PC-9 (cell line): ENCODE data around the gene ARNT2. TPM values are rescaled to one million over a fixed set of nuclear protein-coding genes. Genes with fewer than 3 reads are reported as not detected.

Experiments used
- BruUV-seq: library from RNA; stranded (reverse); fragments of 400-500 nt; replicated peaks from 2 replicates; lab custom pipeline; 2021; lab: Mats Ljungman, UMichigan
- CTCF ChIA-PET: fragments of 300-600 bp; sonication (Branson Sonifier 250); formaldehyde crosslinking; loops from one replicate; lab custom pipeline; 2022; ENCODE audit warnings: antibody characterized with exemption; lab: Charles Lee
- POLR2A ChIA-PET: fragments of 300-600 bp; sonication (Branson Sonifier 250); formaldehyde crosslinking; loops from one replicate; lab custom pipeline; 2022; ENCODE audit warnings: antibody characterized with exemption; ENCODE audit not compliant: unreplicated experiment; lab: Charles Lee
- DNase-seq, 2 experiments: peaks; one replicate each; pipeline versions ENCODE4 v3.0.0 to v3.0.0-alpha.2; 2015 to 2022; ENCODE audit warnings: mixed read lengths in 1 of 2
- H2AFZ ChIP-seq: fragments of 200-600 bp; sonication (generic); 2 replicates; pipeline ENCODE4 v1.8.1; 2017; ENCODE audit warnings: antibody characterized with exemption
- H3F3A ChIP-seq: fragments of 200-600 bp; sonication (generic); 2 replicates; pipeline ENCODE4 v1.8.1; 2017; ENCODE audit warnings: antibody characterized with exemption, mild to moderate bottlenecking, low read depth; ENCODE audit not compliant: insufficient read depth
- H3K27ac ChIP-seq: fragments of 200-600 bp; sonication (generic); 2 replicates; pipeline ENCODE4 v1.6.1; 2016; ENCODE audit warnings: mixed run types
- H3K27me3 ChIP-seq: fragments of 200-600 bp; sonication (generic); 2 replicates; pipeline ENCODE4 v1.6.1; 2016; ENCODE audit warnings: low read depth, mixed run types; ENCODE audit not compliant: insufficient read depth
- H3K36me3 ChIP-seq: fragments of 200-600 bp; sonication (generic); 2 replicates; pipeline ENCODE4 v1.6.1; 2016; ENCODE audit warnings: low read depth, mixed run types
- H3K4me1 ChIP-seq: fragments of 200-600 bp; sonication (generic); replicated peaks from 2 replicates; pipeline ENCODE4 v1.6.1; 2016; ENCODE audit warnings: mixed run types; ENCODE audit not compliant: insufficient read depth
- H3K4me2 ChIP-seq: fragments of 200-600 bp; sonication (generic); 2 replicates; pipeline ENCODE4 v1.6.1; 2017; ENCODE audit warnings: mixed run types
- H3K4me3 ChIP-seq: fragments of 200-600 bp; sonication (generic); 2 replicates; pipeline ENCODE4 v1.6.1; 2016; ENCODE audit warnings: mixed run types
- H3K79me2 ChIP-seq: fragments of 200-600 bp; sonication (generic); 2 replicates; pipeline ENCODE4 v1.6.1; 2017; ENCODE audit warnings: low read depth, mixed run types
- H3K9me2 ChIP-seq: fragments of 200-600 bp; sonication (generic); 2 replicates; pipeline ENCODE4 v1.8.1; 2017; ENCODE audit warnings: mild to moderate bottlenecking; ENCODE audit not compliant: insufficient read depth
- H3K9me3 ChIP-seq: fragments of 200-600 bp; sonication (generic); 2 replicates; pipeline ENCODE4 v1.8.1; 2016; ENCODE audit warnings: low read depth; ENCODE audit not compliant: insufficient read depth
- H4K20me1 ChIP-seq: fragments of 200-600 bp; sonication (generic); 2 replicates; pipeline ENCODE4 v1.8.1; 2017; ENCODE audit not compliant: insufficient read depth
- CTCF ChIP-seq: fragments of 200-600 bp; sonication (generic); conservative IDR thresholded peaks from 2 replicates; pipeline ENCODE4 v1.6.1; 2017; ENCODE audit warnings: mixed run types, antibody characterized with exemption, mild to moderate bottlenecking, moderate library complexity
- EZH2 ChIP-seq: fragments of 200-600 bp; sonication (generic); IDR thresholded peaks from 2 replicates; pipeline ENCODE4 v1.8.0; 2017; ENCODE audit warnings: antibody characterized with exemption, low read depth
- intact Hi-C: fragments of 100-400 bp; cut with micrococcal nuclease; formaldehyde crosslinking; loops from one replicate; pipeline ENCODE4 v1.10.0; 2022; ENCODE audit not compliant: unreplicated experiment
- total RNA-seq: library from RNA; stranded (reverse); gene quantifications from 2 replicates; pipeline ENCODE4 v1.2.3, GENCODE V29; 2021

The ARNT2 gene
- total RNA-seq, 1 experiment from 2014 or later: 4.3 TPM

DNA sequence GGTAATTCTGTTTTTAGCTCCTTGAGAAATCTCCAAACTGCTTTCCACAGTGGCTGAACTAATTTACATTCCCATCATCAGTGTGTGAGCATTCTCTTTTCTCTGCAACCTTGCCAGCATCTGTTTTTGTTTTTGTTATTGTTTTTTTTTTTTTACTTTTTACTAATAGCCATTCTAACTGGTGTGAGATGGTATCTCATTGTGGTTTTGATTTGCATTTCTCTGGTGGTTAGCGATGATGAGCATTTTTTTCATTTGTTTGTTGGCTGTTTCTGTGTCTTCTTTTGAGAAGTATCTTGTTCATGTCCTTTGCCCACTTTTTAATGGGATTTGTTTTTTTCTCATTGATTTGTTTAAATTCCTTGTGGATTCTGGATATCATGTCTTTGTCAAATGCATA lies 161.2 kb downstream of the ARNT2 start:
- H2AFZ ChIP-seq: no peak overlapping the region
- TF ChIP-seq CTCF: no peak
- TF ChIP-seq EZH2: no peak
- no peak overlapping the region for H3K4me2 ChIP-seq
- no peaks in the 10 kb centered on the region for H3K9me2 ChIP-seq
- H3K27ac ChIP-seq: no peak overlapping the region
- H3K9me3 ChIP-seq: no peaks in the 10 kb centered on the region
- DNase-seq: no peak
- no peak overlapping the region for H3K4me3 ChIP-seq
- H3K4me1 ChIP-seq: 0 out of 2 replicates have a peak, but pooled peaks cover 4% of the 10 kb centered on the region
- H3K27me3 ChIP-seq: no peaks in the 10 kb centered on the region
- no peaks in the 10 kb centered on the region for H3F3A ChIP-seq
- POLR2A ChIA-PET: no interaction called here
- H4K20me1 ChIP-seq: no peaks in the 10 kb centered on the region
- BruUV-seq: no TSS peak
- H3K79me2 ChIP-seq: no peaks in the 10 kb centered on the region
- intact Hi-C loops: loop anchor here (10.0 kb wide), 1 partner anchor 699 kb away; no protein-coding TSS in a partner anchor
- CTCF ChIA-PET: interaction anchor here (0.7 kb wide), 1 partner anchor 125 kb away, joined by 4 read pairs; no protein-coding TSS in a partner anchor
- H3K36me3 ChIP-seq: no peaks in the 10 kb centered on the region

- no peaks in the 10 kb centered on the region for H3K79me2 ChIP-seq
- BruUV-seq: no TSS peak
- intact Hi-C loops: loop anchor here (10.0 kb wide), 1 partner anchor 699 kb away; no protein-coding TSS in a partner anchor
- 0 out of 2 replicates have a peak, but pooled peaks cover 4% of the 10 kb centered on the region for H3K4me1 ChIP-seq
- H2AFZ ChIP-seq: no peak overlapping the region
- no peak overlapping the region for H3K27ac ChIP-seq
- no peak overlapping the region for H3K4me3 ChIP-seq
- POLR2A ChIA-PET: interaction anchor here (0.8 kb wide), 1 partner anchor 84 kb away, joined by 9 read pairs; no protein-coding TSS in a partner anchor
- no peaks in the 10 kb centered on the region for H3K9me3 ChIP-seq
- no peaks in the 10 kb centered on the region for H3K9me2 ChIP-seq
- H3K27me3 ChIP-seq: no peaks in the 10 kb centered on the region
- H3K4me2 ChIP-seq: no peak overlapping the region
- no peaks in the 10 kb centered on the region for H4K20me1 ChIP-seq
- H3F3A ChIP-seq: no peaks in the 10 kb centered on the region
- TF ChIP-seq CTCF: no peak
- TF ChIP-seq EZH2: no peak
- CTCF ChIA-PET: no interaction called here
- no peaks in the 10 kb centered on the region for H3K36me3 ChIP-seq
- no peak for DNase-seq
Measured at GRCh38 chr15:80565988-80566387, 161.8 kb downstream of the ARNT2 start.

GRCh38 chr15:80567721-80568157 lies 163.6 kb downstream of the ARNT2 start:
- CTCF ChIA-PET: interaction anchor here (0.6 to 2.5 kb wide), 11 partner anchors 11 to 698 kb away, joined by 3 to 22 read pairs (median 4); partner anchors contain the start of gene CEMIP
- H3K9me2 ChIP-seq: no peaks in the 10 kb centered on the region
- peak; percentile 54 to 66 for DNase-seq
- POLR2A ChIA-PET: interaction anchor here (0.6 kb wide), 1 partner anchor 289 kb away, joined by 3 read pairs; no protein-coding TSS in a partner anchor
- no peaks in the 10 kb centered on the region for H3K27me3 ChIP-seq
- H3K4me3 ChIP-seq: no peak overlapping the region
- TF ChIP-seq CTCF (peak; percentile 80), EZH2 (no peak)
- no TSS peak for BruUV-seq
- no peaks in the 10 kb centered on the region for H3F3A ChIP-seq
- no peaks in the 10 kb centered on the region for H3K36me3 ChIP-seq
- H3K4me2 ChIP-seq: no peak overlapping the region
- H3K9me3 ChIP-seq: no peaks in the 10 kb centered on the region
- intact Hi-C loops: loop anchor here (1.0 to 10.0 kb wide), 6 partner anchors 18 to 697 kb away; no protein-coding TSS in a partner anchor
- no peak overlapping the region for H2AFZ ChIP-seq
- no peaks in the 10 kb centered on the region for H3K79me2 ChIP-seq
- H3K4me1 ChIP-seq: 0 out of 2 replicates have a peak, but pooled peaks cover 4% of the 10 kb centered on the region
- H4K20me1 ChIP-seq: no peaks in the 10 kb centered on the region
- H3K27ac ChIP-seq: no peak overlapping the region
